ENCODE measurements around the gene GALNT2. TPM values are rescaled to one million over a fixed set of nuclear protein-coding genes. Genes with fewer than 3 reads are reported as not detected.

GALNT2 gene
- total and polyA plus RNA-seq, 2 experiments from 2014 or later: 17.8 to 48.3 TPM

DNA sequence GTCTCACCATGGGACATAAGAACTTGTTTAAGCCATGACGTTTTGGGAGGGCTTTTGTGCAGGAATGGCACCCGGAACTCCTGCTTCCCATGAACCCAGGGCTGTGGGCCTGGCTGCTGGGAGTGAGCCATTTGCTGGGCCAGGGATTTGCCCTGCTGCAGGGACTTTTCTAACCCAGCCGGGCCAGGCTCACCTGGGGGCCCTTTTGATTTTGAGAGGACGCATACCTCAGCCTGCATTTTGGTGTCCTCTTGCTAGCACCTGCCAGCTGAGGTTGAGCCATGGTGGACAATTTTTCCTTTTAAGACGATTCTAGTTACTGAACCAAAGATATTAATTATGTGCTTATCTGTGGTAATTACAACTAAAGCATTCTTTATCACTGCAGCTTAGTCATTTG is 28.9 kb downstream of the GALNT2 start:
- Histone ChIP-seq H3K4me1 (ENCODE audit: insufficient read depth) (no peaks in the 10 kb centered on the region), H3F3A (replicated peaks; ENCODE audit: low read depth) (no peaks in the 10 kb centered on the region), H2AFZ (no peak overlapping the region), H3K79me2 (replicated peaks; ENCODE audit: insufficient read depth) (peaks cover 82% of the 10 kb centered on the region), H3K36me3 (ENCODE audit: insufficient read depth) (no peaks in the 10 kb centered on the region), H3K4me2 (no peak overlapping the region), H4K20me1 (replicated peaks; ENCODE audit: insufficient read depth) (peaks cover 20% of the 10 kb centered on the region), H3K4me3 (no peak overlapping the region), H3K27me3 (ENCODE audit: insufficient read depth) (no peaks in the 10 kb centered on the region), H3K27ac (ENCODE audit: low read depth) (no peak overlapping the region), H3K9me2 (ENCODE audit: insufficient read depth) (no peaks in the 10 kb centered on the region)
- DNase-seq (ENCODE audit: low spot score) (no peak), ATAC-seq (peak; percentile 55)
- peaks cover 21% of the 10 kb centered on the region for H3K4me1 Mint-ChIP-seq
- no peak overlapping the region for H3K4me3 Mint-ChIP-seq
- TF ChIP-seq ZNF114 (CRISPR knock-in tag; IDR thresholded peaks at IDR 0.05): no peak
- TF ChIP-seq, protein P1, sequence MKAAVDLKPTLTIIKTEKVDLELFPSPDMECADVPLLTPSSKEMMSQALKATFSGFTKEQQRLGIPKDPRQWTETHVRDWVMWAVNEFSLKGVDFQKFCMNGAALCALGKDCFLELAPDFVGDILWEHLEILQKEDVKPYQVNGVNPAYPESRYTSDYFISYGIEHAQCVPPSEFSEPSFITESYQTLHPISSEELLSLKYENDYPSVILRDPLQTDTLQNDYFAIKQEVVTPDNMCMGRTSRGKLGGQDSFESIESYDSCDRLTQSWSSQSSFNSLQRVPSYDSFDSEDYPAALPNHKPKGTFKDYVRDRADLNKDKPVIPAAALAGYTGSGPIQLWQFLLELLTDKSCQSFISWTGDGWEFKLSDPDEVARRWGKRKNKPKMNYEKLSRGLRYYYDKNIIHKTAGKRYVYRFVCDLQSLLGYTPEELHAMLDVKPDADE (IDR thresholded peaks at IDR 0.05): no peak
- no peak for TF ChIP-seq EZH2phosphoT487 (IDR thresholded peaks at IDR 0.05; ENCODE audit: unreplicated experiment)
- TF ChIP-seq, protein P2, sequence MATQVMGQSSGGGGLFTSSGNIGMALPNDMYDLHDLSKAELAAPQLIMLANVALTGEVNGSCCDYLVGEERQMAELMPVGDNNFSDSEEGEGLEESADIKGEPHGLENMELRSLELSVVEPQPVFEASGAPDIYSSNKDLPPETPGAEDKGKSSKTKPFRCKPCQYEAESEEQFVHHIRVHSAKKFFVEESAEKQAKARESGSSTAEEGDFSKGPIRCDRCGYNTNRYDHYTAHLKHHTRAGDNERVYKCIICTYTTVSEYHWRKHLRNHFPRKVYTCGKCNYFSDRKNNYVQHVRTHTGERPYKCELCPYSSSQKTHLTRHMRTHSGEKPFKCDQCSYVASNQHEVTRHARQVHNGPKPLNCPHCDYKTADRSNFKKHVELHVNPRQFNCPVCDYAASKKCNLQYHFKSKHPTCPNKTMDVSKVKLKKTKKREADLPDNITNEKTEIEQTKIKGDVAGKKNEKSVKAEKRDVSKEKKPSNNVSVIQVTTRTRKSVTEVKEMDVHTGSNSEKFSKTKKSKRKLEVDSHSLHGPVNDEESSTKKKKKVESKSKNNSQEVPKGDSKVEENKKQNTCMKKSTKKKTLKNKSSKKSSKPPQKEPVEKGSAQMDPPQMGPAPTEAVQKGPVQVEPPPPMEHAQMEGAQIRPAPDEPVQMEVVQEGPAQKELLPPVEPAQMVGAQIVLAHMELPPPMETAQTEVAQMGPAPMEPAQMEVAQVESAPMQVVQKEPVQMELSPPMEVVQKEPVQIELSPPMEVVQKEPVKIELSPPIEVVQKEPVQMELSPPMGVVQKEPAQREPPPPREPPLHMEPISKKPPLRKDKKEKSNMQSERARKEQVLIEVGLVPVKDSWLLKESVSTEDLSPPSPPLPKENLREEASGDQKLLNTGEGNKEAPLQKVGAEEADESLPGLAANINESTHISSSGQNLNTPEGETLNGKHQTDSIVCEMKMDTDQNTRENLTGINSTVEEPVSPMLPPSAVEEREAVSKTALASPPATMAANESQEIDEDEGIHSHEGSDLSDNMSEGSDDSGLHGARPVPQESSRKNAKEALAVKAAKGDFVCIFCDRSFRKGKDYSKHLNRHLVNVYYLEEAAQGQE (IDR thresholded peaks at IDR 0.05; ENCODE audit: unreplicated experiment): no peak
- no peak for TF ChIP-seq EZH2 (IDR thresholded peaks at IDR 0.05; ENCODE audit: low read depth, unreplicated experiment)
- TF ChIP-seq, protein P3, sequence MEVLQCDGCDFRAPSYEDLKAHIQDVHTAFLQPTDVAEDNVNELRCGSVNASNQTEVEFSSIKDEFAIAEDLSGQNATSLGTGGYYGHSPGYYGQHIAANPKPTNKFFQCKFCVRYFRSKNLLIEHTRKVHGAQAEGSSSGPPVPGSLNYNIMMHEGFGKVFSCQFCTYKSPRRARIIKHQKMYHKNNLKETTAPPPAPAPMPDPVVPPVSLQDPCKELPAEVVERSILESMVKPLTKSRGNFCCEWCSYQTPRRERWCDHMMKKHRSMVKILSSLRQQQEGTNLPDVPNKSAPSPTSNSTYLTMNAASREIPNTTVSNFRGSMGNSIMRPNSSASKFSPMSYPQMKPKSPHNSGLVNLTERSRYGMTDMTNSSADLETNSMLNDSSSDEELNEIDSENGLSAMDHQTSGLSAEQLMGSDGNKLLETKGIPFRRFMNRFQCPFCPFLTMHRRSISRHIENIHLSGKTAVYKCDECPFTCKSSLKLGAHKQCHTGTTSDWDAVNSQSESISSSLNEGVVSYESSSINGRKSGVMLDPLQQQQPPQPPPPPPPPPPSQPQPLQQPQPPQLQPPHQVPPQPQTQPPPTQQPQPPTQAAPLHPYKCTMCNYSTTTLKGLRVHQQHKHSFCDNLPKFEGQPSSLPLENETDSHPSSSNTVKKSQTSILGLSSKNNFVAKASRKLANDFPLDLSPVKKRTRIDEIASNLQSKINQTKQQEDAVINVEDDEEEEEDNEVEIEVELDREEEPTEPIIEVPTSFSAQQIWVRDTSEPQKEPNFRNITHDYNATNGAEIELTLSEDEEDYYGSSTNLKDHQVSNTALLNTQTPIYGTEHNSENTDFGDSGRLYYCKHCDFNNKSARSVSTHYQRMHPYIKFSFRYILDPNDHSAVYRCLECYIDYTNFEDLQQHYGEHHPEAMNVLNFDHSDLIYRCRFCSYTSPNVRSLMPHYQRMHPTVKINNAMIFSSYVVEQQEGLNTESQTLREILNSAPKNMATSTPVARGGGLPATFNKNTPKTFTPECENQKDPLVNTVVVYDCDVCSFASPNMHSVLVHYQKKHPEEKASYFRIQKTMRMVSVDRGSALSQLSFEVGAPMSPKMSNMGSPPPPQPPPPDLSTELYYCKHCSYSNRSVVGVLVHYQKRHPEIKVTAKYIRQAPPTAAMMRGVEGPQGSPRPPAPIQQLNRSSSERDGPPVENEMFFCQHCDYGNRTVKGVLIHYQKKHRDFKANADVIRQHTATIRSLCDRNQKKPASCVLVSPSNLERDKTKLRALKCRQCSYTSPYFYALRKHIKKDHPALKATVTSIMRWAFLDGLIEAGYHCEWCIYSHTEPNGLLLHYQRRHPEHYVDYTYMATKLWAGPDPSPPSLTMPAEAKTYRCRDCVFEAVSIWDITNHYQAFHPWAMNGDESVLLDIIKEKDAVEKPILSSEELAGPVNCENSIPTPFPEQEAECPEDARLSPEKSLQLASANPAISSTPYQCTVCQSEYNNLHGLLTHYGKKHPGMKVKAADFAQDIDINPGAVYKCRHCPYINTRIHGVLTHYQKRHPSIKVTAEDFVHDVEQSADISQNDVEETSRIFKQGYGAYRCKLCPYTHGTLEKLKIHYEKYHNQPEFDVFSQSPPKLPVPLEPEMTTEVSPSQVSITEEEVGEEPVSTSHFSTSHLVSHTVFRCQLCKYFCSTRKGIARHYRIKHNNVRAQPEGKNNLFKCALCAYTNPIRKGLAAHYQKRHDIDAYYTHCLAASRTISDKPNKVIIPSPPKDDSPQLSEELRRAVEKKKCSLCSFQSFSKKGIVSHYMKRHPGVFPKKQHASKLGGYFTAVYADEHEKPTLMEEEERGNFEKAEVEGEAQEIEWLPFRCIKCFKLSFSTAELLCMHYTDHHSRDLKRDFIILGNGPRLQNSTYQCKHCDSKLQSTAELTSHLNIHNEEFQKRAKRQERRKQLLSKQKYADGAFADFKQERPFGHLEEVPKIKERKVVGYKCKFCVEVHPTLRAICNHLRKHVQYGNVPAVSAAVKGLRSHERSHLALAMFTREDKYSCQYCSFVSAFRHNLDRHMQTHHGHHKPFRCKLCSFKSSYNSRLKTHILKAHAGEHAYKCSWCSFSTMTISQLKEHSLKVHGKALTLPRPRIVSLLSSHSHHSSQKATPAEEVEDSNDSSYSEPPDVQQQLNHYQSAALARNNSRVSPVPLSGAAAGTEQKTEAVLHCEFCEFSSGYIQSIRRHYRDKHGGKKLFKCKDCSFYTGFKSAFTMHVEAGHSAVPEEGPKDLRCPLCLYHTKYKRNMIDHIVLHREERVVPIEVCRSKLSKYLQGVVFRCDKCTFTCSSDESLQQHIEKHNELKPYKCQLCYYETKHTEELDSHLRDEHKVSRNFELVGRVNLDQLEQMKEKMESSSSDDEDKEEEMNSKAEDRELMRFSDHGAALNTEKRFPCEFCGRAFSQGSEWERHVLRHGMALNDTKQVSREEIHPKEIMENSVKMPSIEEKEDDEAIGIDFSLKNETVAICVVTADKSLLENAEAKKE (CRISPR knock-in tag; IDR thresholded peaks at IDR 0.05): no peak
- TF ChIP-seq, protein P4, sequence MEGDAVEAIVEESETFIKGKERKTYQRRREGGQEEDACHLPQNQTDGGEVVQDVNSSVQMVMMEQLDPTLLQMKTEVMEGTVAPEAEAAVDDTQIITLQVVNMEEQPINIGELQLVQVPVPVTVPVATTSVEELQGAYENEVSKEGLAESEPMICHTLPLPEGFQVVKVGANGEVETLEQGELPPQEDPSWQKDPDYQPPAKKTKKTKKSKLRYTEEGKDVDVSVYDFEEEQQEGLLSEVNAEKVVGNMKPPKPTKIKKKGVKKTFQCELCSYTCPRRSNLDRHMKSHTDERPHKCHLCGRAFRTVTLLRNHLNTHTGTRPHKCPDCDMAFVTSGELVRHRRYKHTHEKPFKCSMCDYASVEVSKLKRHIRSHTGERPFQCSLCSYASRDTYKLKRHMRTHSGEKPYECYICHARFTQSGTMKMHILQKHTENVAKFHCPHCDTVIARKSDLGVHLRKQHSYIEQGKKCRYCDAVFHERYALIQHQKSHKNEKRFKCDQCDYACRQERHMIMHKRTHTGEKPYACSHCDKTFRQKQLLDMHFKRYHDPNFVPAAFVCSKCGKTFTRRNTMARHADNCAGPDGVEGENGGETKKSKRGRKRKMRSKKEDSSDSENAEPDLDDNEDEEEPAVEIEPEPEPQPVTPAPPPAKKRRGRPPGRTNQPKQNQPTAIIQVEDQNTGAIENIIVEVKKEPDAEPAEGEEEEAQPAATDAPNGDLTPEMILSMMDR (conservative IDR thresholded peaks at IDR 0.05; ENCODE audit: low read depth in 2 of 2): no peak
- no peak for TF ChIP-seq STAT1 (IDR thresholded peaks at IDR 0.05; ENCODE audit: unreplicated experiment)
- TF ChIP-seq CREB1 (CRISPR knock-in tag; IDR thresholded peaks at IDR 0.05; ENCODE audit: low read depth): no peak
- no peak for TF ChIP-seq ZNF331 (CRISPR knock-in tag; IDR thresholded peaks at IDR 0.05; ENCODE audit: low read depth)
- TF ChIP-seq JUNB (IDR thresholded peaks at IDR 0.05; ENCODE audit: unreplicated experiment): no peak
- no peak for TF ChIP-seq POLR2AphosphoS5 (IDR thresholded peaks at IDR 0.05; ENCODE audit: low read depth)
- TF ChIP-seq NANOG (IDR thresholded peaks at IDR 0.05; ENCODE audit: borderline replicate concordance): no peak
- H3K27ac Mint-ChIP-seq: no peak overlapping the region; the same call in 1 of the 2 replicates
- H3K27me3 Mint-ChIP-seq (ENCODE audit: insufficient read depth, low read depth, poor library complexity): no peaks in the 10 kb centered on the region
- H3K9me3 Mint-ChIP-seq: no peaks in the 10 kb centered on the region
- peaks cover 10% of the 10 kb centered on the region; the same call in 2 of the 3 replicates for H3K36me3 Mint-ChIP-seq (ENCODE audit: low read depth)

All from GM23338 (cell line).